Vagina (tissue), 2 donors: ENCODE results near the gene RAPGEF4. TPM values are rescaled to one million over a fixed set of nuclear protein-coding genes. Genes with fewer than 3 reads are reported as not detected.

Experiments used
- DNase-seq, 2 donors: peaks; one replicate each; pipeline ENCODE4 v3.0.0-alpha.2; 2017; ENCODE audit errors: extremely low spot score in 2 of 2
- H3K27ac ChIP-seq: fragments of 200-600 bp; sonication (generic); one replicate; pipeline ENCODE4 v1.5.1; 2019
- H3K27me3 ChIP-seq: fragments of 200-600 bp; sonication (generic); one replicate; pipeline ENCODE4 v1.5.1; 2019
- H3K36me3 ChIP-seq, 2 donors: fragments of 200-600 bp; sonication (generic); one replicate each; pipeline ENCODE4 v1.5.1; 2017 to 2019
- H3K4me1 ChIP-seq: fragments of 200-600 bp; sonication (generic); one replicate; pipeline ENCODE4 v1.5.1; 2019
- H3K4me3 ChIP-seq, 2 donors: fragments of 200-600 bp; sonication (generic); 1 replicate in 1 of 2; 2 replicates in 1 of 2; pipeline ENCODE4 v1.5.1; 2016 to 2019
- H3K9me3 ChIP-seq: fragments of 200-600 bp; sonication (generic); one replicate; pipeline ENCODE4 v1.5.1; 2019
- POLR2A ChIP-seq, 2 donors: fragments of 450-650 bp; IDR thresholded peaks; one replicate each; pipeline ENCODE4 v1.6.1; 2017; ENCODE audit warnings: antibody characterized with exemption in 2 of 2, mild to moderate bottlenecking in 2 of 2, moderate library complexity in 2 of 2
- POLR2AphosphoS5 ChIP-seq, 2 donors: sonication (generic); formaldehyde crosslinking; IDR thresholded peaks; one replicate each; pipeline ENCODE4 v1.9.0; 2017; ENCODE audit warnings: antibody characterized with exemption in 2 of 2, mild to moderate bottlenecking in 2 of 2, low read depth in 1 of 2; ENCODE audit not compliant: insufficient read depth in 1 of 2
- intact Hi-C: fragments of 100-400 bp; cut with DNase I; formaldehyde crosslinking; loops from one replicate; pipeline ENCODE4 v1.15.1; 2023
- total RNA-seq: library from RNA; depleted of rRNA; stranded (reverse); fragments of >200 nt; gene quantifications from one replicate; pipeline ENCODE4 v1.2.3, GENCODE V29; 2016
- TF ChIP-seq, protein P1 (sequence below), 3 experiments: fragments of 450-650 bp in 2 of 3; fragments of 200-600 bp in 1 of 3; sonication (generic) in 1 of 3; IDR thresholded peaks; one replicate each; pipeline ENCODE4 v1.5.1; 2017 to 2019; ENCODE audit warnings: antibody characterized with exemption in 3 of 3, mild to moderate bottlenecking in 2 of 3, moderate library complexity in 2 of 3

Gene RAPGEF4
- total RNA-seq, 1 donor from 2014 or later: 18.4 TPM

DNA sequence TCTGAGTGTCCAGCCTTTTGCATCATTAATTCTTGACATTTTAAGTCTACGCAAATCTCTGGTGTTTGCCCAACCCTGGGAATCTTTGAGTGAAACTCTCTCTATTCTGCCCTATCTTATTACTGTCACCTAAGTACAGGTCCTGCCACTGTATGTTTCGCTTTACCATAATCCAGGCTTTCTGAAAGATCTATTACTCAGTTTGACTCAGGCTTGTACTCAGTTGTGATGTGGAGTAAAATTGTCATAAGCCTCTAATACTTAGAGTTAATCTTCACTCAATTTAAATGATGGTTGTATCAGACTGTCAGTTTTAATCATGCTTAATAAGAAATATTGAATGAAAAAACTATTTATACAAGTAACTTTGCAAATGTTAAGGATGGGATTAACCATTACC, 30.3 kb upstream of the RAPGEF4 start:
- intact Hi-C loops: no loop called here
- TF ChIP-seq POLR2AphosphoS5 (IDR thresholded peaks at IDR 0.05; ENCODE audit: insufficient read depth in 1 of 2, low read depth in 1 of 2) (no peak), POLR2A (IDR thresholded peaks at IDR 0.05) (no peak)
- TF ChIP-seq, protein P1, sequence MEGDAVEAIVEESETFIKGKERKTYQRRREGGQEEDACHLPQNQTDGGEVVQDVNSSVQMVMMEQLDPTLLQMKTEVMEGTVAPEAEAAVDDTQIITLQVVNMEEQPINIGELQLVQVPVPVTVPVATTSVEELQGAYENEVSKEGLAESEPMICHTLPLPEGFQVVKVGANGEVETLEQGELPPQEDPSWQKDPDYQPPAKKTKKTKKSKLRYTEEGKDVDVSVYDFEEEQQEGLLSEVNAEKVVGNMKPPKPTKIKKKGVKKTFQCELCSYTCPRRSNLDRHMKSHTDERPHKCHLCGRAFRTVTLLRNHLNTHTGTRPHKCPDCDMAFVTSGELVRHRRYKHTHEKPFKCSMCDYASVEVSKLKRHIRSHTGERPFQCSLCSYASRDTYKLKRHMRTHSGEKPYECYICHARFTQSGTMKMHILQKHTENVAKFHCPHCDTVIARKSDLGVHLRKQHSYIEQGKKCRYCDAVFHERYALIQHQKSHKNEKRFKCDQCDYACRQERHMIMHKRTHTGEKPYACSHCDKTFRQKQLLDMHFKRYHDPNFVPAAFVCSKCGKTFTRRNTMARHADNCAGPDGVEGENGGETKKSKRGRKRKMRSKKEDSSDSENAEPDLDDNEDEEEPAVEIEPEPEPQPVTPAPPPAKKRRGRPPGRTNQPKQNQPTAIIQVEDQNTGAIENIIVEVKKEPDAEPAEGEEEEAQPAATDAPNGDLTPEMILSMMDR (IDR thresholded peaks at IDR 0.05): no peak

DNA sequence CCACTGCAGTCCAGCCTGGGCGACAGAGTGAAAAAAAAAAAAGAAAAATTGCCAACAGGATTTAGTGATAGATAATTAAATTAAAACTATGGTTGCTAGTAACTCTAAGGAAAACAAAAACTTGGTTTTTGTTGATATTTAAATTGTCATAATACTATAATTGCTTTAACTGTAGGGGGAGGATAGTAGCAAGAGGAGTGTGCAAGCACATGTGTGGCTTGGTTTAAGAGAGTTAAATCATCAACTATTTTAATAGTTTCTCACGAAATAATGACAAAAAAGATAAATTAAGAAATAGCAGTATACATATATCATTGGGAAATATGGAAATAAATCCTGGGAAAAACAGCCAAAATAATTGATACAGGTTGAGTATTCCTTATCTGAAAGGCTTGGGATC, 27.4 kb upstream of the RAPGEF4 start:
- no peaks in the 10 kb centered on the region for H3K9me3 ChIP-seq
- no peak for DNase-seq
- no peaks in the 10 kb centered on the region for H3K27me3 ChIP-seq
- H3K4me3 ChIP-seq: no peak overlapping the region
- TF ChIP-seq POLR2A (IDR thresholded peaks at IDR 0.05): no peak
- intact Hi-C loops: no loop called here
- no peaks in the 10 kb centered on the region for H3K4me1 ChIP-seq
- H3K36me3 ChIP-seq: no peaks in the 10 kb centered on the region
- no peak overlapping the region for H3K27ac ChIP-seq

More for the DNA sequence above, 30.3 kb upstream of the RAPGEF4 start:
- Histone ChIP-seq H3K36me3 (no peaks in the 10 kb centered on the region), H3K4me1 (no peaks in the 10 kb centered on the region), H3K27ac (no peak overlapping the region), H3K9me3 (no peaks in the 10 kb centered on the region), H3K27me3 (no peaks in the 10 kb centered on the region), H3K4me3 (no peak overlapping the region)
- no peak for DNase-seq

DNA sequence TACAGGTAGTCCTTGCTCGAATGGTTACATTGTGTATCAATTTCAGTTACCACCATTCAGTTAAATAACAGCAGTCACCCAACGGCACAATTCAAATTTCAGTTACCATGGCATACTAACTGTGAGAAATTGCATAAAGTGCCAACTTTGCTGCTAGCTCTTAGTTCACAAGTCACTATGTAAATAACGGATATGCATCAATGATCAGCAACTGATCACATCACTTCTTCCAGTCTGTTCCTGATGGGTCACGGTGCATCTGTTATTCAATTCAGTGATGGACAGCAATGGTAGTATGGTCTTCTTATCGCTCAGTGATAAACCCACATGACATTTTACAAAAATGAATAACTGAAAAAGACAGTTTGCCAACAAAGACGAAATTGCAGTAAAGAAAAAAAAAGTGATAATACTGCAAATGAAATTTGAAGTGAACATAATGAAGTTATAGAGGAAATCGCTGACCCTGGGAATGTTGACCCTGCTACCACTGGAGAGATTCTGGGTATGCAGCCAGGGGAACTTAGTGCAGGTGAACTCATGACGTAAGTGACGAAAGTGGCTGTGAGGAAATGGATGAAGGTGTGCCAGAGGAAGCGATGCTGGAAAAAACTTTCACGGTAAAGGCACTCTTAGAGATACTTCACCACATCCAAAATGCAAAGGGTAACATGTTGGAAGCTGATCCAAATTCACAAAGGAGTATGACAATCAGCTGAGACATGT, 25.9 kb upstream of the RAPGEF4 start:
- no peak for TF ChIP-seq POLR2AphosphoS5 (IDR thresholded peaks at IDR 0.05; ENCODE audit: insufficient read depth in 1 of 2, low read depth in 1 of 2)
- TF ChIP-seq, protein P1 (IDR thresholded peaks at IDR 0.05): no peak
- no peak for TF ChIP-seq POLR2A (IDR thresholded peaks at IDR 0.05)
- H3K9me3 ChIP-seq: no peaks in the 10 kb centered on the region
- H3K4me1 ChIP-seq: no peaks in the 10 kb centered on the region
- H3K36me3 ChIP-seq: no peaks in the 10 kb centered on the region
- no peak overlapping the region for H3K27ac ChIP-seq
- no peak overlapping the region for H3K4me3 ChIP-seq
- no peaks in the 10 kb centered on the region for H3K27me3 ChIP-seq
- no peak for DNase-seq
- intact Hi-C loops: no loop called here

DNA sequence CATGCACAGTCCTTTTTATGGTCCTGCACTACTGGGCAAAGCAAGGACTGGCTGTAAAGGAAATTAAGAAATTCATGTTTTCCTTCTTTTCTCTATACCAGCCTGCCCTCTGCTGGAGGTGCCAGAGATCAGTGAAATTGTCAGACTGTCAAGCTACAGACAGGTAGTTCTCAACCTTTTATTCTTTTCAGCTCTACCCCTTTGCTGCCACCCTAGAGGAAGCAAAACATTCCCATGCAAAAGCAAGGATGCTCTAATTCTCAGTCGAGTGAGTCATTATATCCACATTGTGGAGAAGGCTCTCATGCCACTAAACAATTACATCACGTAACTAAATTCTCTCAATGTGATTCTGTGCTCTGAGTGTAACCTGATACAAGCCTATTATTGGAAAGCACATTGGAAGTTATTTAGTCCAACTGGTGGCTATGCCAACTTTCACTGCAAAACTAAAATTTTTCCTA, 25.0 kb upstream of the RAPGEF4 start:
- no peaks in the 10 kb centered on the region for H3K9me3 ChIP-seq
- no peak for DNase-seq
- no peaks in the 10 kb centered on the region for H3K27me3 ChIP-seq
- no peaks in the 10 kb centered on the region for H3K4me1 ChIP-seq
- H3K36me3 ChIP-seq: no peaks in the 10 kb centered on the region
- no peak overlapping the region for H3K4me3 ChIP-seq
- intact Hi-C loops: no loop called here
- TF ChIP-seq POLR2AphosphoS5 (IDR thresholded peaks at IDR 0.05; ENCODE audit: insufficient read depth in 1 of 2, low read depth in 1 of 2): no peak
- TF ChIP-seq, protein P1 (IDR thresholded peaks at IDR 0.05): peak; percentile 33 to 56 (median 37)
- H3K27ac ChIP-seq: no peak overlapping the region

DNA sequence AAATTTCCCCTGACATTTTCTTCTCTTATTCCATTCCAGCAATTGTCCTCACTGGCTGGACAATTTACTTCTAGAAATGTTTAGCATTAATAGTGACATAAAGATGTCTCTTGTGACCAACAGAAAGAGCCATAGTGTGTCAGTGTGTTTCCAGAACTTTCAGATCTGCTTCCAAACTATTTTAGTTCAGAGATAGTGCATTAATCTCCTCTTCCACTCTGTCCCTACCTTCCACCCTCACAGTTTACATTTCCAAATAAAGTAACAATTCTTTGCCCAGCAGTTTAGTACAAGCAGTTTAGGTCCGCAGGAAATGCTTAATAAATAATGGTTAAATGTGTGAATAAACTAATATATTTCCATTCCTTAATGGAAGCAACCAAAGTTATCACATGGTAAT, 24.5 kb upstream of the RAPGEF4 start:
- Histone ChIP-seq H3K9me3 (no peaks in the 10 kb centered on the region), H3K27me3 (no peaks in the 10 kb centered on the region), H3K27ac (no peak overlapping the region), H3K4me1 (no peaks in the 10 kb centered on the region), H3K4me3 (no peak overlapping the region), H3K36me3 (no peaks in the 10 kb centered on the region)
- DNase-seq: no peak
- TF ChIP-seq POLR2AphosphoS5 (IDR thresholded peaks at IDR 0.05; ENCODE audit: insufficient read depth in 1 of 2, low read depth in 1 of 2) (no peak), POLR2A (IDR thresholded peaks at IDR 0.05) (no peak)
- TF ChIP-seq, protein P1 (IDR thresholded peaks at IDR 0.05): no peak
- intact Hi-C loops: no loop called here
